NCI-H128 (cell line): ENCODE data around the gene LGR5.

Experiments used
- DNase-seq: peaks from one replicate; lab custom pipeline; 2025; ENCODE audit not compliant: unreplicated experiment; lab: John Stamatoyannopoulos, UW

Gene LGR5

GRCh38 chr12:71438670-71439361 lies 782 bp upstream of the LGR5 start:
- no peak for DNase-seq

- DNase-seq: no peak
These were observed 311 bp upstream of the LGR5 start for GRCh38 chr12:71439362-71439612.

GRCh38 chr12:71440345-71440762 lies 756 bp downstream of the LGR5 start:
- no peak for DNase-seq

- DNase-seq: no peak
These were observed 1.5 kb downstream of the LGR5 start for GRCh38 chr12:71440763-71441748.

- no peak for DNase-seq
These were observed 2.4 kb downstream of the LGR5 start for GRCh38 chr12:71441836-71442566.

GRCh38 chr12:71442567-71442931 lies 3.0 kb downstream of the LGR5 start:
- DNase-seq: no peak

- DNase-seq: no peak
These were observed 5.5 kb downstream of the LGR5 start for GRCh38 chr12:71445071-71445470.

GRCh38 chr12:71447691-71448132 lies 8.1 kb downstream of the LGR5 start:
- DNase-seq: no peak

GRCh38 chr12:71448150-71448581 lies 8.6 kb downstream of the LGR5 start:
- DNase-seq: no peak

GRCh38 chr12:71449373-71450070 lies 9.9 kb downstream of the LGR5 start:
- no peak for DNase-seq

GRCh38 chr12:71452006-71452405 lies 12.4 kb downstream of the LGR5 start:
- no peak for DNase-seq

GRCh38 chr12:71455028-71455737 lies 15.6 kb downstream of the LGR5 start:
- DNase-seq: peak; percentile 33

GRCh38 chr12:71456316-71456715 lies 16.7 kb downstream of the LGR5 start:
- peak; percentile 40 for DNase-seq

GRCh38 chr12:71456990-71457389 lies 17.4 kb downstream of the LGR5 start:
- DNase-seq: no peak

GRCh38 chr12:71460318-71460717 lies 20.7 kb downstream of the LGR5 start:
- DNase-seq: no peak

GRCh38 chr12:71460850-71461609 lies 21.4 kb downstream of the LGR5 start:
- no peak for DNase-seq

GRCh38 chr12:71461787-71462328 lies 22.3 kb downstream of the LGR5 start:
- DNase-seq: no peak

- DNase-seq: no peak
These were observed 26.2 kb downstream of the LGR5 start for GRCh38 chr12:71465796-71466195.

- DNase-seq: no peak
These were observed 29.7 kb downstream of the LGR5 start for GRCh38 chr12:71469258-71469750.
